IgD-negative memory B cell (primary cell): ENCODE data around the gene PCSK5. TPM values are rescaled to one million over a fixed set of nuclear protein-coding genes. Genes with fewer than 3 reads are reported as not detected.
A peak's percentile ranks its signal among the peaks of the same experiment; 100 is the strongest.

Experiments used
- H3K27ac Mint-ChIP-seq, 3 donors: one replicate each; pipeline ENCODE4 v1.8.0; 2020 to 2022; ENCODE audit warnings: mild to moderate bottlenecking in 3 of 3, mixed read lengths in 3 of 3, moderate library complexity in 1 of 3
- H3K27me3 Mint-ChIP-seq: one replicate; pipeline ENCODE4 v1.8.0; 2021; ENCODE audit warnings: mixed read lengths
- H3K36me3 Mint-ChIP-seq: one replicate; pipeline ENCODE4 v1.8.0; 2020; ENCODE audit warnings: mild to moderate bottlenecking, mixed read lengths
- H3K4me1 Mint-ChIP-seq, 3 donors: one replicate each; pipeline ENCODE4 v1.8.0; 2020 to 2022; ENCODE audit warnings: mixed read lengths in 3 of 3, mild to moderate bottlenecking in 1 of 3
- H3K4me3 Mint-ChIP-seq, 4 donors: one replicate each; pipeline ENCODE4 v1.8.0; 2020 to 2022; ENCODE audit warnings: mild to moderate bottlenecking in 4 of 4, mixed read lengths in 4 of 4, moderate library complexity in 3 of 4
- H3K9me3 Mint-ChIP-seq, 3 donors: one replicate each; pipeline ENCODE4 v1.8.0; 2020 to 2021; ENCODE audit warnings: mixed read lengths in 3 of 3, mild to moderate bottlenecking in 1 of 3
- polyA plus RNA-seq: library from polyadenylated mRNA; unstranded; fragments of 300-500 nt; fragmentation: Illumina TruSeq; gene quantifications from one replicate; pipeline ENCODE4 v1.2.3, GENCODE V29; 2021

PCSK5 gene
- polyA plus RNA-seq, 1 donor from 2014 or later: 0.18 TPM

DNA sequence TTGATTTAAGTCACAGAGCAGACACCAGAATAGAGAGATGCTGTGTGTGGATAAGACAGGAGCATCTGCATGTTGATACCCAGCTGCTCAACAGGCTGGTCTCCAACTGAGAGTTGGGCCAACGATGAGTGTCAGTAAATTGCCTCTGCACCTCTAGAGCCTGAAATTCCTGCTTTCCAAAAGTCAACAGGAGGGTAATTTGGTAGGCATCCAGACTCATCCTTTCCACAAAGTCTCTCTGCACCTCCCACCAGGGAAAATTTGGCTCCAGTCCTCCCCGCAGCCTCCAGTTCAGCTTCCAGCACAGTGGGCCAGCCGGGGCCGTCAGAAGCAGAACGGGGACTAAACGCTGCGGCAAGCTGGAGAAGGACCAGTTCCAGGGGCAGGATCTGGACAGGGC, 366.8 kb downstream of the PCSK5 start:
- Mint-ChIP-seq H3K36me3 (no peaks in the 10 kb centered on the region), H3K27ac (no peak overlapping the region), H3K4me1 (no peaks in the 10 kb centered on the region), H3K27me3 (peaks cover 4% of the 10 kb centered on the region), H3K9me3 (peaks cover 0 to 4% (median 0%) of the 10 kb centered on the region in 3 donors), H3K4me3 (no peak overlapping the region)

- Mint-ChIP-seq H3K27ac (no peak overlapping the region), H3K9me3 (peaks cover 0 to 4% (median 3%) of the 10 kb centered on the region in 3 donors), H3K27me3 (no peaks in the 10 kb centered on the region), H3K4me1 (no peaks in the 10 kb centered on the region), H3K4me3 (no peak overlapping the region), H3K36me3 (no peaks in the 10 kb centered on the region)
These were observed 376.3 kb downstream of the PCSK5 start for GRCh38 chr9:76266649-76267283.

DNA sequence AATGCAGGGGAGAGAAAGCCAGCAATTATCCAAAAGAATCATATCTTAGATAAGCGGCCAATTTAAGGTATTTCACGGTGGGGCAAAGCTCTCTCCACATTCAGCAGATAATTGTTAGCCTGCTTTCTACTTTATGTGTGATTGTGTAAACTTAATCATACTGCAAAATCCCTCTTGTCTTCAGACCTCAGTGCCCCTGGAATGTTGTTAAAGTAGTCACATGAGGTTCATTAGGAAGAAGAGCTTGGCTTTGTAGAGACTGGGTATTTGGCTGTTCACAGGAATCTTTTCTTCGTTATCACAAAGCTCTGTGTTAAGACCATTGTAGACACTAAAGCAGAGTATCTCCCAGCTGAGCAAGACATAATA, 376.8 kb downstream of the PCSK5 start:
- Mint-ChIP-seq H3K4me1 (no peaks in the 10 kb centered on the region), H3K4me3 (no peak overlapping the region), H3K9me3 (peaks cover 0 to 4% (median 3%) of the 10 kb centered on the region in 3 donors), H3K36me3 (no peaks in the 10 kb centered on the region), H3K27ac (no peak overlapping the region), H3K27me3 (no peaks in the 10 kb centered on the region)

- Mint-ChIP-seq H3K36me3 (no peaks in the 10 kb centered on the region), H3K27ac (no peak overlapping the region), H3K4me3 (no peak overlapping the region), H3K4me1 (no peaks in the 10 kb centered on the region), H3K9me3 (no peaks in the 10 kb centered on the region), H3K27me3 (no peaks in the 10 kb centered on the region)
These were observed 379.3 kb downstream of the PCSK5 start for GRCh38 chr9:76269789-76270188.

DNA sequence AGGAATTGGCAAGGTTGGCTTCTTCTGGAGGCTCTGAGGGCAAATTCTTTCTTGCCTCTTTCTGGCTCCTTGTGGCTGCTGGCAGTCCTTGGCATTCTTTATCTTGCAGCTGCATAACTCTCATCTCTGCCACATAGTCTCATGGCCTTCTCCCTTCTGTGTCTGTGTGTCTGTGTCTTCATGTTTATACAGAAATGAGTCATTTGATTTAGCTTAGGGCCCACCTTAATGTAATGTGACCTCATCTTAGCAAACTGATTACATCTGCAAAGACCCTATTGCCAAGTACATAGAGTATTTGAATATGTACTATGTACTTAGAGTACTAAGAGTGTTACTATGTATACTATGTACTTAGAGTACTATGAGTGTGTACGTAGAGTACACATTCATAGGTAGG, 381.3 kb downstream of the PCSK5 start:
- no peak overlapping the region for H3K27ac Mint-ChIP-seq
- no peaks in the 10 kb centered on the region for H3K4me1 Mint-ChIP-seq
- H3K4me3 Mint-ChIP-seq: no peak overlapping the region
- no peaks in the 10 kb centered on the region for H3K36me3 Mint-ChIP-seq
- H3K27me3 Mint-ChIP-seq: no peaks in the 10 kb centered on the region
- peaks cover 0 to 4% (median 0%) of the 10 kb centered on the region in 3 donors for H3K9me3 Mint-ChIP-seq

DNA sequence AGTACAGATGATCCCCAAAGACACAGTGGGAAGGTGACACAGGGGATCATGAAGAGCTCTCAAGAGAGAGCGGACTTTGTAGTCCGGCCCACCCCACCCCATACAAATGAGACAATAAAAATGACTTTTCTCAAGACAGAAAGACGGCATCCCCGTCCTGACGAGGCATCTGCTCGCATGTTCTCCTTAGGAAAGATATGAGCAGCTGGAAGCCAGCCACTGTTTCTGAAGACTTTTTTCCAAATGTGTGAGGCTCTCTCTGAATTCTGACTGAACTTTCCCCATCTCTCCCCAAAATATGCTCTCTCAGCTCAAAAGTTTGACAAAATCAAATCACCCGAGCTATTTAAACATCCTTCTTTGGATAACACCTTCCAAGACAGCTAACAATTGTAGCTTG, 398.6 kb downstream of the PCSK5 start:
- H3K27me3 Mint-ChIP-seq: peaks cover 8% of the 10 kb centered on the region
- H3K9me3 Mint-ChIP-seq: no peaks in the 10 kb centered on the region
- H3K36me3 Mint-ChIP-seq: no peaks in the 10 kb centered on the region
- H3K27ac Mint-ChIP-seq: no peak overlapping the region
- no peaks in the 10 kb centered on the region for H3K4me1 Mint-ChIP-seq
- H3K4me3 Mint-ChIP-seq: no peak overlapping the region

DNA sequence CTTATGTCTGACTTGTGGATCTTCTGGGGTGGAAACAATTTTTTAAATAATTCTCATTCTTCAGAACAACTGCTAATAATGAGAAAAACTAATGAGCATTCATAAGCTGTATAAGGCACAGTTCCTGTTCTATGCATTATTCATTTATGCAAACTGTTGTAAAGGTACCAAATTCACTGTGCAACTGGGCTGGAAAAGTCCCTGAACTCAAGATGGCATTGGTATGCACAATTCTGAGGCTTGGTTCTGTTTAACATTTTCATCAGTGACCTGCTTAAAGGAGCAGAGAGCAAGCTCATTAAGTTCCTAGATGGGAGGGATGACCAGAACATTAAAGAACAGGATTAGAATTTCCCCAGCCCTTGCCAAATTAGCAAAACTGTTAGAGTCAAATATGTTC, 399.2 kb downstream of the PCSK5 start:
- no peaks in the 10 kb centered on the region for H3K9me3 Mint-ChIP-seq
- H3K27me3 Mint-ChIP-seq: peaks cover 8% of the 10 kb centered on the region
- H3K36me3 Mint-ChIP-seq: no peaks in the 10 kb centered on the region
- H3K4me1 Mint-ChIP-seq: no peaks in the 10 kb centered on the region
- no peak overlapping the region for H3K4me3 Mint-ChIP-seq
- H3K27ac Mint-ChIP-seq: no peak overlapping the region

DNA sequence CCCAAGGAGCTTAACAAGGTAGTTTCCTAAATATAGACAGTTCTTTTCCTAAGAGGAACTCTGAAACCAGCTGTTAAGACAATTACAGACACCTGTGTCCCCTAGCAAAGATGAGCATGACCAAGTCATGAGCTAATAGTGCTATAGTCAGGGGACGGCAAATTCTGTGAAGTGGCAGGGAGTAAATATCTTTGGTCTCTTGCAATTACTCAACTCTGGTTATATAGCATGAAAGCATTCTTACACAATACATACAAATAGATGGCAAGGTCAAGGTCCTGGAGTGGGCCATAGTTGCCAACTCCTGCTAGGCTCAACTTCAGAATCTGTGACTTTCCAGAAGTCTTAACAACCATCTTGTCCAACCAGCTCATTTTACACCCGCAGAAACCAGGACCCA, 400.1 kb downstream of the PCSK5 start:
- H3K4me3 Mint-ChIP-seq: no peak overlapping the region
- H3K27me3 Mint-ChIP-seq: peaks cover 8% of the 10 kb centered on the region
- H3K27ac Mint-ChIP-seq: no peak overlapping the region
- no peaks in the 10 kb centered on the region for H3K9me3 Mint-ChIP-seq
- no peaks in the 10 kb centered on the region for H3K36me3 Mint-ChIP-seq
- no peaks in the 10 kb centered on the region for H3K4me1 Mint-ChIP-seq

GRCh38 chr9:76292246-76292645, 401.8 kb downstream of the PCSK5 start:
- H3K27me3 Mint-ChIP-seq: peaks cover 8% of the 10 kb centered on the region
- no peaks in the 10 kb centered on the region for H3K36me3 Mint-ChIP-seq

GRCh38 chr9:76292658-76293057, 402.2 kb downstream of the PCSK5 start:
- H3K4me1 Mint-ChIP-seq: no peaks in the 10 kb centered on the region
- H3K36me3 Mint-ChIP-seq: no peaks in the 10 kb centered on the region
- H3K4me3 Mint-ChIP-seq: no peak overlapping the region
- H3K27ac Mint-ChIP-seq: no peak overlapping the region
- peaks cover 8% of the 10 kb centered on the region for H3K27me3 Mint-ChIP-seq
- no peaks in the 10 kb centered on the region for H3K9me3 Mint-ChIP-seq

More at GRCh38 chr9:76292246-76292645, 401.8 kb downstream of the PCSK5 start:
- Mint-ChIP-seq H3K4me1 (no peaks in the 10 kb centered on the region), H3K27ac (peak overlapping the region in 1 of 3 donors; percentile 53), H3K4me3 (no peak overlapping the region), H3K9me3 (no peaks in the 10 kb centered on the region)

- H3K36me3 Mint-ChIP-seq: no peaks in the 10 kb centered on the region
- no peaks in the 10 kb centered on the region for H3K9me3 Mint-ChIP-seq
- no peak overlapping the region for H3K4me3 Mint-ChIP-seq
- peaks cover 5% of the 10 kb centered on the region for H3K27me3 Mint-ChIP-seq
- H3K4me1 Mint-ChIP-seq: no peaks in the 10 kb centered on the region
- H3K27ac Mint-ChIP-seq: no peak overlapping the region
These were observed 403.8 kb downstream of the PCSK5 start for GRCh38 chr9:76294301-76294700.

- no peaks in the 10 kb centered on the region for H3K4me1 Mint-ChIP-seq
- peaks cover 5% of the 10 kb centered on the region for H3K27me3 Mint-ChIP-seq
- peak overlapping the region in 1 of 3 donors; percentile 25 for H3K27ac Mint-ChIP-seq
- H3K4me3 Mint-ChIP-seq: no peak overlapping the region
- no peaks in the 10 kb centered on the region for H3K9me3 Mint-ChIP-seq
- no peaks in the 10 kb centered on the region for H3K36me3 Mint-ChIP-seq
These were observed 406.3 kb downstream of the PCSK5 start for GRCh38 chr9:76296561-76297310.

DNA sequence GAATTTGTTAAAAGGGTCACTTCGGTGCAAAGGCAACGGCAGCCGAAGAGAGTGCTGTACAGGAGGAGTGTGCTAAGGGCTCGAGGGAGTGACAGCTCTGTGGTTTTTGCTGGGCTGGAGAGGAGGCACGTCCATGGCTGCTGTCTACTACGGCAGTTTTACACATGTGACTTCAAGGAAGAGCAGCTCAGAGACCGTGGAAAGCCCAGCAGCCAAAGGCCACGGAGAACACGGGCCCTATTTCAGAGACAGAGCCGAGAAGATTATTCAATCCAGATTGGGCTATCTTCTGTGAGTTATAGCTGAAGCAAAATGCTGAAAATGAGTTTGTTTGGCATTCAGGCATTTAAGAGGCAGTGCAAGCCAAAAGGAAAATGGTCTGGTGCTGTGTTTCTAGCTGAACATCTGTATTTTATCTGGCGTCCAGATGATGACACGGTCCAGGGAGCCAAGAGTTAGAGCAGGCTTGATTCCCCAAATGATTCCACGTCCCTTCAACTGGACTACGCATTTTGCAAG, 407.3 kb downstream of the PCSK5 start:
- peaks cover 5% of the 10 kb centered on the region for H3K27me3 Mint-ChIP-seq
- H3K9me3 Mint-ChIP-seq: no peaks in the 10 kb centered on the region
- H3K4me3 Mint-ChIP-seq: no peak overlapping the region
- H3K36me3 Mint-ChIP-seq: no peaks in the 10 kb centered on the region
- H3K27ac Mint-ChIP-seq: no peak overlapping the region
- no peaks in the 10 kb centered on the region for H3K4me1 Mint-ChIP-seq

- Mint-ChIP-seq H3K27ac (peak overlapping the region in 1 of 3 donors; percentile 28), H3K36me3 (no peaks in the 10 kb centered on the region), H3K4me1 (no peaks in the 10 kb centered on the region), H3K4me3 (no peak overlapping the region), H3K9me3 (no peaks in the 10 kb centered on the region), H3K27me3 (peaks cover 4% of the 10 kb centered on the region)
These were observed 408.2 kb downstream of the PCSK5 start for GRCh38 chr9:76298521-76299144.

- no peak overlapping the region for H3K4me3 Mint-ChIP-seq
- H3K9me3 Mint-ChIP-seq: no peaks in the 10 kb centered on the region
- no peak overlapping the region for H3K27ac Mint-ChIP-seq
- H3K27me3 Mint-ChIP-seq: peaks cover 5% of the 10 kb centered on the region
- H3K4me1 Mint-ChIP-seq: no peaks in the 10 kb centered on the region
- no peaks in the 10 kb centered on the region for H3K36me3 Mint-ChIP-seq
These were observed 412.1 kb downstream of the PCSK5 start for GRCh38 chr9:76302543-76302942.
